ENCODE data around the gene EXOC7. TPM values are rescaled to one million over a fixed set of nuclear protein-coding genes. Genes with fewer than 3 reads are reported as not detected.

EXOC7 gene
- total and polyA plus RNA-seq, 2 of the 8 experiments (the other 6 are each of a cell fraction or from before 2014, with no cell fraction given), result 77.1 to 92.6 TPM

GRCh38 chr17:76134911-76135809 lies 31.6 kb upstream of the EXOC7 start (continued):
- TF ChIP-seq RBBP5 (IDR thresholded peaks at IDR 0.05; ENCODE audit: borderline replicate concordance, low read depth, low read length) (peak; percentile 97), GTF2F1 (IDR thresholded peaks at IDR 0.05; ENCODE audit: borderline replicate concordance, low read depth, low read length) (no peak), JUND (IDR thresholded peaks at IDR 0.05; ENCODE audit: low read length) (no peak), ATF2 (IDR thresholded peaks at IDR 0.05; ENCODE audit: low read length) (no peak), YY1 (IDR thresholded peaks at IDR 0.05; ENCODE audit: low read depth, low read length) (0 out of 2 replicates have a peak, but pooled peaks have one; percentile 39), CTCF (IDR thresholded peaks at IDR 0.05; ENCODE audit: control extremely low read depth in 1 of 3, insufficient read depth in 1 of 3, low read depth in 1 of 3, low read length in 3 of 3) (peak in 2 of 3 experiments; percentile 22 to 26; a peak in 2 of 4 replicates), PHF8 (conservative IDR thresholded peaks at IDR 0.05; ENCODE audit: low read depth, low read length) (no peak), GABPA (IDR thresholded peaks at IDR 0.05; ENCODE audit: borderline replicate concordance, insufficient read depth, low read length) (peak; percentile 23; the same call in 1 of the 2 replicates), SAP30 (IDR thresholded peaks at IDR 0.05; ENCODE audit: insufficient read depth, insufficient replicate concordance, low read length) (no peak), TEAD4 (IDR thresholded peaks at IDR 0.05; ENCODE audit: low read depth, low read length) (peak; percentile 85), MAX (IDR thresholded peaks at IDR 0.05) (no peak), RNF2 (IDR thresholded peaks at IDR 0.05; ENCODE audit: borderline replicate concordance, low read depth, low read length, missing control alignments, poor library complexity, severe bottlenecking) (no peak), CREB1 (IDR thresholded peaks at IDR 0.05) (no peak), SP4 (IDR thresholded peaks at IDR 0.05; ENCODE audit: low read length) (peak; percentile 23; the same call in 1 of the 2 replicates), HDAC6 (IDR thresholded peaks at IDR 0.05; ENCODE audit: low read depth, low read length) (no peak), CTBP2 (IDR thresholded peaks at IDR 0.05; ENCODE audit: borderline replicate concordance, insufficient read depth, insufficient read length, low read length) (peak; percentile 85), CHD1 (IDR thresholded peaks at IDR 0.05; ENCODE audit: low read depth, low read length) (no peak), BACH1 (IDR thresholded peaks at IDR 0.05; ENCODE audit: low read length) (no peak)

Data from H1 (cell line).